Lower lobe of right lung (tissue), 2 donors: ENCODE measurements around the gene GBGT1. TPM values are rescaled to one million over a fixed set of nuclear protein-coding genes. Genes with fewer than 3 reads are reported as not detected.
"Not testable (repeated sequence)": the region's sequence is repeated elsewhere in the genome, so short reads cannot be mapped to it uniquely, and the experiment has no call there.

Experiments
- ATAC-seq, 2 donors: fragments of 200-7000 bp; cut with Tn5 transposase; one replicate each; pipeline ENCODE4 v1.9.1; 2020 to 2022; ENCODE audit warnings: mild to moderate bottlenecking in 2 of 2, moderate library complexity in 2 of 2
- DNase-seq: peaks from one replicate; pipeline ENCODE4 v3.0.0-alpha.2; 2020
- H3K27ac ChIP-seq: fragments of 200-600 bp; one replicate; pipeline ENCODE4 v1.8.0; 2022
- H3K27me3 ChIP-seq: fragments of 200-600 bp; one replicate; pipeline ENCODE4 v1.8.0; 2022; ENCODE audit warnings: low read depth
- H3K36me3 ChIP-seq: fragments of 200-600 bp; one replicate; pipeline ENCODE4 v1.8.0; 2022; ENCODE audit warnings: mild to moderate bottlenecking
- H3K4me1 ChIP-seq: fragments of 200-600 bp; one replicate; pipeline ENCODE4 v1.8.0; 2022
- H3K4me3 ChIP-seq: fragments of 200-600 bp; one replicate; pipeline ENCODE4 v1.8.0; 2022; ENCODE audit warnings: mild to moderate bottlenecking
- H3K9me3 ChIP-seq: fragments of 200-600 bp; one replicate; pipeline ENCODE4 v1.8.0; 2022
- intact Hi-C: fragments of 100-400 bp; cut with DNase I; formaldehyde crosslinking; loops from one replicate; pipeline ENCODE4 v1.11.0; 2022
- total RNA-seq: library from RNA; stranded (reverse); fragmentation: NEBNext Ultra II Directional; extraction: Animal tissue kit (Norgen Biotek cat#: 25700); gene quantifications from one replicate; pipeline ENCODE4 v1.2.1, GENCODE V29; 2021
- TF ChIP-seq, protein P1 (sequence below): fragments of 200-600 bp; IDR thresholded peaks from one replicate; pipeline ENCODE4 v1.8.0; 2022; ENCODE audit warnings: antibody characterized with exemption, mild to moderate bottlenecking
- donor health status: DM: no; HTN: yes; CAD: no; lungs with severe emphysema.

The GBGT1 gene
- total RNA-seq, 1 donor from 2014 or later = 38.5 TPM

- intact Hi-C loops = no loop called here
- H3K27me3 ChIP-seq = peaks cover 9% of the 10 kb centered on the region
- TF ChIP-seq, protein P1, sequence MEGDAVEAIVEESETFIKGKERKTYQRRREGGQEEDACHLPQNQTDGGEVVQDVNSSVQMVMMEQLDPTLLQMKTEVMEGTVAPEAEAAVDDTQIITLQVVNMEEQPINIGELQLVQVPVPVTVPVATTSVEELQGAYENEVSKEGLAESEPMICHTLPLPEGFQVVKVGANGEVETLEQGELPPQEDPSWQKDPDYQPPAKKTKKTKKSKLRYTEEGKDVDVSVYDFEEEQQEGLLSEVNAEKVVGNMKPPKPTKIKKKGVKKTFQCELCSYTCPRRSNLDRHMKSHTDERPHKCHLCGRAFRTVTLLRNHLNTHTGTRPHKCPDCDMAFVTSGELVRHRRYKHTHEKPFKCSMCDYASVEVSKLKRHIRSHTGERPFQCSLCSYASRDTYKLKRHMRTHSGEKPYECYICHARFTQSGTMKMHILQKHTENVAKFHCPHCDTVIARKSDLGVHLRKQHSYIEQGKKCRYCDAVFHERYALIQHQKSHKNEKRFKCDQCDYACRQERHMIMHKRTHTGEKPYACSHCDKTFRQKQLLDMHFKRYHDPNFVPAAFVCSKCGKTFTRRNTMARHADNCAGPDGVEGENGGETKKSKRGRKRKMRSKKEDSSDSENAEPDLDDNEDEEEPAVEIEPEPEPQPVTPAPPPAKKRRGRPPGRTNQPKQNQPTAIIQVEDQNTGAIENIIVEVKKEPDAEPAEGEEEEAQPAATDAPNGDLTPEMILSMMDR = no peak
- H3K27ac ChIP-seq = no peak overlapping the region
- no peaks in the 10 kb centered on the region for H3K36me3 ChIP-seq
- no peaks in the 10 kb centered on the region for H3K4me1 ChIP-seq
- no peaks in the 10 kb centered on the region for H3K9me3 ChIP-seq
- H3K4me3 ChIP-seq = no peak overlapping the region
- DNase-seq (no peak), ATAC-seq (no peak)
Measured at GRCh38 chr9:133207540-133208170, 43.9 kb upstream of the GBGT1 start.

- ATAC-seq (no peak), DNase-seq (no peak)
- Histone ChIP-seq H3K4me1 (no peaks in the 10 kb centered on the region), H3K27me3 (peaks cover 10% of the 10 kb centered on the region), H3K36me3 (no peaks in the 10 kb centered on the region), H3K4me3 (no peak overlapping the region), H3K9me3 (no peaks in the 10 kb centered on the region), H3K27ac (no peak overlapping the region)
- TF ChIP-seq, protein P1 = no peak
- intact Hi-C loops = no loop called here
Measured at GRCh38 chr9:133207021-133207531, 43.4 kb upstream of the GBGT1 start.

DNA sequence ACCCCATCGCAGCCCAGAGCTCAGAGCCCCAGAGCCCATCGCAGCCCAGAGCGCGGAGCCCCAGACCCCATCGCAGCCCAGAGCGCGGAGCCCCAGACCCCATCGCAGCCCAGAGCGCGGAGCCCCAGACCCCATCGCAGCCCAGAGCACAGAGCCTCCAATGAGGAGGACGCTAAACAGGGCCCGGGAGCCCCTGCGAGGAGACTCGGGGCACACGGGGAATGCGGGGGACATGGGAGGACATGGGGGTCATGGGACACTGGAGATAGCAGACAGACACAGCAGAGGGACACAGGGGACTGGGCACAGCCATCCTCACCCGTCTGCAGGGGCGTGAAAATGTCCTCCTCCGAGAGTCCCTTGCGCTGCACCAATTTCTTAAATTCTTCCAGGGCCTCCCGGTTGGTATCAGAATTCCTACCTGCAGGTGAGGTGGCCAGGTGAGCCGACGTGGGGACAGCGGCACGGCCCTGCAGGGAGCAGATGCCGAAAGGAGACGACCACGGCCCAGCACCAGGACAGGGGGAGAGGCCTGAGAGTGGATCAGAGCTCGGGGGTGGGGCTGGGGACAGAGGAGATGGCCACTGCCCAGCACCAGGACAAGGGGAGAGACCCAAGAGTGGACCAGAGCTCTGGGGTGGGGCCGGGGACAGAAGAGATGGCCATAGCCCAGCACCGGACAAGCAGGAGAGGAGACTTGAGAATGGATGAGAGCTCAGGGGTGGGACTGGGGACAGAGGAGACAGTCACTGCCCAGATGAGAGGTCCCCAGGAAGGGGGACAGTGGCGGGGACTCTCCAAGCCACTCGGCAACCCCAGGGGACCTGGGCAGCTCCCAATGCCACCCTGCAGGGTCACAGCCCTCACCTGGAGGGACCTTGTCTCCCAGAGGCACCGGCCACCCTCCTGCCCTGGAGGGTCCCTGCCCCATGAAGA is 42.5 kb upstream of the GBGT1 start:
- DNase-seq (no peak), ATAC-seq (no peak)
- Histone ChIP-seq H3K36me3 (no peaks in the 10 kb centered on the region), H3K4me1 (no peaks in the 10 kb centered on the region), H3K27ac (no peak overlapping the region), H3K9me3 (no peaks in the 10 kb centered on the region), H3K4me3 (no peak overlapping the region), H3K27me3 (peaks cover 14% of the 10 kb centered on the region)
- TF ChIP-seq, protein P1 = no peak
- intact Hi-C loops = no loop called here

GRCh38 chr9:133205481-133205887 is 41.8 kb upstream of the GBGT1 start:
- H3K36me3 ChIP-seq, H3K4me3 ChIP-seq, intact Hi-C loops, H3K27ac ChIP-seq, H3K9me3 ChIP-seq, H3K4me1 ChIP-seq, ATAC-seq, DNase-seq: not testable (repeated sequence)
- peaks cover 14% of the 10 kb centered on the region for H3K27me3 ChIP-seq

DNA sequence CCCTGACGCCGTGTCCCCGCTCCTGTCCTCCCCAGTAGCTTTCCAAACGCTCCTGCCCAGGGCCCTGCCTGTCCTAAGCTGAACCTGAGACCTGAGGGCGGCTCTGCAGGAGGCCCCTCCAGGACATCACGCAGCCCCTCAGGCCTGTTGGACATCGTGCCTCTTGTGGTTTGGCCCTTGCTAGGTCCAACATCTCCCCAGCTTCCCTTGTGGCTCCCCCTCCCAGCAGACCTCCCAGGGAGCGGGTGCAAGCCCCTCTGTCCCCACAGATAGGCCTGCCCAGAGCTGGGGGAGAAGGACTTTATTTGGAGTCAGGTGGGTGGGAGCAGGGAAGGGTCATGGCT is 41.3 kb upstream of the GBGT1 start:
- no peaks in the 10 kb centered on the region for H3K4me1 ChIP-seq
- no peaks in the 10 kb centered on the region for H3K36me3 ChIP-seq
- no peak overlapping the region for H3K4me3 ChIP-seq
- no peaks in the 10 kb centered on the region for H3K9me3 ChIP-seq
- H3K27ac ChIP-seq = no peak overlapping the region
- DNase-seq = no peak
- H3K27me3 ChIP-seq = peaks cover 18% of the 10 kb centered on the region
- TF ChIP-seq, protein P1 = no peak
- intact Hi-C loops = no loop called here
- ATAC-seq = no peak
